H1 (cell line): Measurements from ENCODE around the gene RGS3. TPM values are rescaled to one million over a fixed set of nuclear protein-coding genes. Genes with fewer than 3 reads are reported as not detected.

Experiments
- RFX5 ChIP-seq: IDR thresholded peaks from 2 replicates; pipeline ENCODE4 v1.6.1; 2011; ENCODE audit warnings: low read depth, low read length, improper control_type of control experiment, borderline replicate concordance
- ZNF274 ChIP-seq: IDR thresholded peaks from 2 replicates; pipeline ENCODE4 v1.7.0; 2012; ENCODE audit warnings: low read length, borderline replicate concordance; ENCODE audit errors: extremely low read depth
- polyA plus RNA-seq, 7 experiments: library from polyadenylated mRNA; depleted of rRNA in 3 of 7; stranded (reverse) in 5 of 7; unstranded in 2 of 7; fragments of >200 nt in 5 of 7; fragments of 200-250 nt in 2 of 7; gene quantifications; 1 replicate in 5 of 7; 2 replicates in 1 of 7; 4 replicates in 1 of 7; pipeline versions ENCODE4 v1.2.1 to v1.2.3, GENCODE V29; 2011 to 2013; ENCODE audit warnings: missing spikeins in 2 of 7, mixed read lengths in 2 of 7
- total RNA-seq: library from RNA; stranded (reverse); fragmentation: NEBNext Ultra II Directional; extraction: Animal tissue kit (Norgen Biotek cat#: 25700); gene quantifications from 2 replicates; pipeline ENCODE4 v1.2.1, GENCODE V29; 2021
- TF ChIP-seq, protein P1 (sequence below): IDR thresholded peaks from 2 replicates; pipeline ENCODE4 v1.6.1; 2012; ENCODE audit warnings: low read length, inconsistent platforms

RGS3 gene
- total and polyA plus RNA-seq, 2 of the 8 experiments (the other 6 are each of a cell fraction or from before 2014, with no cell fraction given): 12.6 to 18.2 TPM

DNA sequence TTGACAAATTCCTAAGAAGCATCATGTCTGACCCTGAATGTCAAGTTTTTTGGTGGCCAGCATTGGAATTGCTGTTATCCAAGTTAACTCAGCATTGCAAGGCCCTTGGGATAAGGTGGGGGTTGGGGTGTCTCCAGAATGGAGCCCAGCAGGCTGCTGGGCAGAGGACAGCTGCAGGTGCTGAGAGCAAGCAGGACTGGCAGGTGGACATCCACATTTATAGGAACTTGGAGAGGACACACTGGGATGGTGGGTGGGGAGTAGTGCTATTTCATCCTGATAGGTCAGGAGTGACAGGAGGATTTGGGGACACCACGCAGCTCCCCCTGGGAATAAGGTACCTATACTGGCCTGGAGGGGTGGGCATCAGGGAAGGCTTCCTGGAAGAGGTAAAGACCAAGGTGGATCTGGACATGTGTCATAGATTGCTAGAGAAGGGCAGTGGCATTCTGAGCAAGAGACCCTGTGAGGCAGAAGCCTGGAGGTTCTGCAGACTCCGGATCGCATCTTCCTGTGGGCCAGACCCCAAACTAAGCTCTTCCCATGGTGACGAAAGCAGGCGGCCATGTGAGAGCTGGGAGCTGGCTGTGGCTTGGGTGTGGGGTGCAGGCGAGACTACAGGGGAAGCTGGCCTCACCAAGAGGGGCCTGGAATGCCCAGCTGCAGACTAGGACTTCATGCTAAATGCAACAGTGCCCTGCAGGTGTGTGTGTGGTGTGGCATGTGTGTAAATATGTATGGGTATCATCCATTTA, 148.1 kb downstream of the RGS3 start (continued):
- TF ChIP-seq, protein P1, sequence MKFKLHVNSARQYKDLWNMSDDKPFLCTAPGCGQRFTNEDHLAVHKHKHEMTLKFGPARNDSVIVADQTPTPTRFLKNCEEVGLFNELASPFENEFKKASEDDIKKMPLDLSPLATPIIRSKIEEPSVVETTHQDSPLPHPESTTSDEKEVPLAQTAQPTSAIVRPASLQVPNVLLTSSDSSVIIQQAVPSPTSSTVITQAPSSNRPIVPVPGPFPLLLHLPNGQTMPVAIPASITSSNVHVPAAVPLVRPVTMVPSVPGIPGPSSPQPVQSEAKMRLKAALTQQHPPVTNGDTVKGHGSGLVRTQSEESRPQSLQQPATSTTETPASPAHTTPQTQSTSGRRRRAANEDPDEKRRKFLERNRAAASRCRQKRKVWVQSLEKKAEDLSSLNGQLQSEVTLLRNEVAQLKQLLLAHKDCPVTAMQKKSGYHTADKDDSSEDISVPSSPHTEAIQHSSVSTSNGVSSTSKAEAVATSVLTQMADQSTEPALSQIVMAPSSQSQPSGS: no peak
- TF ChIP-seq ZNF274 (no peak), RFX5 (no peak)
